ENCODE measurements around the gene ANTXR1.
"Not testable (repeated sequence)": the region's sequence is repeated elsewhere in the genome, so short reads cannot be mapped to it uniquely, and the experiment has no call there.

ANTXR1 gene

DNA sequence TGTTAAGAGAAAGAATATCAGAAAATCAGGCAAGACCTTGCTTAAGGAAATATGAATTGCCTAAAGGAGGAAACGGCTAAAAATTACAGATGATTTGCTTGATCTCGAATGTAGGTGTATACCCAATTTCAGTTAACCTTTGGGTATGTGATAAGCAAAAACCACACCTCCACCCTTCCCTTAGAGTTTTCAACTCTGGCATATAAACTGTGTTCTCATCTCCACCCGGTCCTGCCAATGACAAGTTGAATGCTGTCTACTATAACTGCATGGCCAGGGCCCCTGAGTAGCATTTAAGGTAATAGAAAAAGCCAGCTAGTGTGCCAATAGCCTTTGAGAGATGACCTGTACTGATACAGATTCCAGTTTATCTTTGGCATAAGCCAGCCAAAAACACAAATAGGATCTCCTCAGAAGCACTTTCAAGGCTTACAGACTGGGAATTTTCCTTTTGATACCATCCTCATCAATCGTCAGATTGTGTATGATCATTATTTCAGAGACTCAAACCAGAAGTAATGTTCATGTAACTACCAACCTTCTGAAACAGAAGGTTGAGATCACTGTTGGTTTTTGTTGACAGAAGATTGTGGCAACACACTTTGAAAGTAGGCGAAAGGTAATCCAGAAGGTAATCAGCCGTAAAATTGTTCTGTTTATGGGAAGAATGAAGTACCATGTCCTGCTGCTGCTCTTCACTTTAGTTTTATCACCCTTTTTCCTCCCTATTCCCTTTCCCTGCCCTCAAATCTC is 211.0 kb downstream of the ANTXR1 start:
- peaks cover 39% of the 10 kb centered on the region for H3K36me3 Mint-ChIP-seq (ENCODE audit: low read depth)
- H3K4me1 Mint-ChIP-seq: peaks cover 57% of the 10 kb centered on the region
- peak overlapping the region in 1 of 3 experiments; percentile 50 for H3K4me3 Mint-ChIP-seq
- H3K27ac Mint-ChIP-seq: peak overlapping the region; percentile 79 to 93 (median 80)
- H3K9me3 Mint-ChIP-seq: no peaks in the 10 kb centered on the region
- H3K27me3 Mint-ChIP-seq (ENCODE audit: low read depth): no peaks in the 10 kb centered on the region
- no peak for TF ChIP-seq CTCF (IDR thresholded peaks at IDR 0.05; ENCODE audit: unreplicated experiment in 3 of 3)

DNA sequence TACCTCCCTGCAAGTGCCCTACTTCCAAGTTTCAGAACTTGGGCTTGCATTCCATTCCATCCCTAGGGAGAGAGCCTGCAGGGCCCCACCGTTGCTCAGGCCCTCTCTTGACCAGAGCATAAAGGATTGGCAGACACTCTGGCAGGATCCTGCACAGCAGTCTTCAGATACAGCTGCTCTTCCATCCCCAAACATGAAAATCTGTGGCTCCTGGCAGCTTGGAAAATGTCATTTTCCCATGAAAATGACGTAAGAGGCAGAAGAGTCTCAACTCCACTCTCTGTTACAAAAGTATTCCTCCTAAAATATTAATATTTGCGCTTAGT is 211.5 kb downstream of the ANTXR1 start:
- no peaks in the 10 kb centered on the region for H3K9me3 Mint-ChIP-seq
- no peaks in the 10 kb centered on the region for H3K27me3 Mint-ChIP-seq (ENCODE audit: low read depth)
- TF ChIP-seq CTCF (IDR thresholded peaks at IDR 0.05; ENCODE audit: unreplicated experiment in 3 of 3): no peak
- H3K27ac Mint-ChIP-seq: peak overlapping the region; percentile 79 to 93 (median 80)
- peaks cover 36% of the 10 kb centered on the region for H3K36me3 Mint-ChIP-seq (ENCODE audit: low read depth)
- H3K4me1 Mint-ChIP-seq: peaks cover 53% of the 10 kb centered on the region
- H3K4me3 Mint-ChIP-seq: peak overlapping the region in 1 of 3 experiments; percentile 50

DNA sequence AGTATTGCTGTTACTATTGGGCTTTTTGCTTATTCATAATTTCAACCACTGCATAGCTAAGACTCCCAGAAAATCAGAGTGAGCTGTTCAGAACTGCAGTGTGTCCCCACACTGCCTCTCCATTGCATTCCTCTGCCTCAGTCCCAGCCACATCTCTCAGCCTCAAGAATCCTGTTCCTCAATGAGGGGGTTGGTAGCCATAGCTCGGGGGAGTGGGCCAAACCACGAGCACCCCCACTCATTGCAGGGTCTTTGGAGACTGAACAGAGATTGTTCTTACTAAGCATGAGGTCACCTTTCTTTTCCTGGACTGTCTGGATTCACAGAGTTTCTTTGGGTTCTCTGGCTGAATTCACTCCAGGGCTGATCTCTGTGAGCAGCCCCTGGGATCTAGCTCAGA is 213.0 kb downstream of the ANTXR1 start:
- Mint-ChIP-seq H3K27me3 (ENCODE audit: low read depth) (no peaks in the 10 kb centered on the region), H3K36me3 (ENCODE audit: low read depth) (peaks cover 44% of the 10 kb centered on the region), H3K9me3 (no peaks in the 10 kb centered on the region), H3K27ac (peak overlapping the region in 2 of 3 experiments; percentile 45 to 55), H3K4me1 (peaks cover 40% of the 10 kb centered on the region), H3K4me3 (no peak overlapping the region)
- TF ChIP-seq CTCF (IDR thresholded peaks at IDR 0.05; ENCODE audit: unreplicated experiment in 3 of 3): no peak

GRCh38 chr2:69226903-69227302 is 213.9 kb downstream of the ANTXR1 start:
- H3K4me1 Mint-ChIP-seq: peaks cover 38% of the 10 kb centered on the region
- H3K27ac Mint-ChIP-seq: peak overlapping the region in 1 of 3 experiments; percentile 45
- H3K36me3 Mint-ChIP-seq (ENCODE audit: low read depth): peaks cover 51% of the 10 kb centered on the region
- no peak for TF ChIP-seq CTCF (IDR thresholded peaks at IDR 0.05; ENCODE audit: unreplicated experiment in 3 of 3)
- H3K4me3 Mint-ChIP-seq: no peak overlapping the region
- H3K9me3 Mint-ChIP-seq: no peaks in the 10 kb centered on the region
- H3K27me3 Mint-ChIP-seq (ENCODE audit: low read depth): peaks cover 3% of the 10 kb centered on the region

DNA sequence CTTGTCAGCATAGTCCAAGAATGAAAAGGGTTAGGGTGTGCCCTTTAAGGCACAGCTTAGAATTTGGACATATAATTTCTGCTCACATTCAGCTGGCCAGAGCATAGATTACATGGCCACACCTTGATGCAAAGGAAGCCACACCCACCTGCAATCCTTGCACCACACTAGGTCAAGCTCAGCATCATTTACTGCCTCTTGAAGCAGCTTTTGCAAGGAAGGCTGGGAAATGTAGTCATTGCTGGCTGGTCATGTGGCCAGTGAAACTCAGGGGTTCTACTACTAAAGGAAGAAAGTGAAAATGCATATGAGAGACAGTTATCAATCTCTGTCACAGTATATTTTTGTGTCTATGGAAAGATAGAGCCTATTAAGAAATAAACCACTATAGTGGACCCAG is 214.7 kb downstream of the ANTXR1 start:
- Mint-ChIP-seq H3K27me3 (ENCODE audit: low read depth) (peaks cover 3% of the 10 kb centered on the region), H3K36me3 (ENCODE audit: low read depth) (peaks cover 51% of the 10 kb centered on the region), H3K9me3 (no peaks in the 10 kb centered on the region), H3K4me3 (no peak overlapping the region), H3K27ac (peak overlapping the region in 1 of 3 experiments; percentile 45), H3K4me1 (peaks cover 30% of the 10 kb centered on the region)
- TF ChIP-seq CTCF (IDR thresholded peaks at IDR 0.05; ENCODE audit: unreplicated experiment in 3 of 3): no peak

GRCh38 chr2:69230946-69231345 is 218.0 kb downstream of the ANTXR1 start:
- not testable (repeated sequence) for H3K4me1 Mint-ChIP-seq; H3K4me3 Mint-ChIP-seq; H3K9me3 Mint-ChIP-seq; H3K27me3 Mint-ChIP-seq (ENCODE audit: low read depth); H3K27ac Mint-ChIP-seq
- H3K36me3 Mint-ChIP-seq (ENCODE audit: low read depth): peaks cover 39% of the 10 kb centered on the region
